ENCODE data around the gene MTERF2. TPM values are rescaled to one million over a fixed set of nuclear protein-coding genes. Genes with fewer than 3 reads are reported as not detected.
"Not testable (repeated sequence)": the region's sequence is repeated elsewhere in the genome, so short reads cannot be mapped to it uniquely, and the experiment has no call there.

MTERF2 gene
- total RNA-seq, 1 donor: 5.2 TPM

DNA sequence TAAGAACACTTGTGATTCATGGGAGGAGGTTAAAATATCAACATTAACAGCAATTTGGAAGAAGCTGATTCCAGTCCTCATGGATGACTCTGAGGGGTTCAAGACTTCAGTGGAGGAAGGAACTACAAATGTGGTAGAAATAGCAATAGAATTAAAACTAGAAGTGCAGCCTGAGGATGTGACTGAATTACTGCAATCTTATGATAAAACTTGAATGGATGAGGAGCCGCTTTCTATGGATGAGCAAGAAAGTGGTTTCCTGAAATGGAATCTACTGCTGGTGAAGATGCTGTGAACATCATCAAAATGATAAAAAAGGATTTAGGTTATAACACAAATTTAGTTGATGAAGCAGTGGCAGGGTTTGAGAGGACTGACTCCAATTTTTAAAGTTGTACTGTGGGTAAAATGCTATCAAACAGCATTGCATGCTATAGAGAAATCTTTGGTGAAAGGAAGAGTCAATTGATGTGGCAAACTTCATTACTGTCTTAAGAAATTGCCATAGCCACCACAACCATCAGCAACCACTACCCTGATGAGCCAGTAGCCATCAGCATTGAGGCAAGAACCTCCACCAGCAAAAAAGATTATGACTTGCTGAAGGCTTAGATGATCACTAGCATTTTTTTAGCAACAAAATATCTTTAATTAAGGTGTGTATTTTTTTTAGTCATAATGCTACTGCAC is 25.9 kb upstream of the MTERF2 start:
- TF ChIP-seq, protein P1, sequence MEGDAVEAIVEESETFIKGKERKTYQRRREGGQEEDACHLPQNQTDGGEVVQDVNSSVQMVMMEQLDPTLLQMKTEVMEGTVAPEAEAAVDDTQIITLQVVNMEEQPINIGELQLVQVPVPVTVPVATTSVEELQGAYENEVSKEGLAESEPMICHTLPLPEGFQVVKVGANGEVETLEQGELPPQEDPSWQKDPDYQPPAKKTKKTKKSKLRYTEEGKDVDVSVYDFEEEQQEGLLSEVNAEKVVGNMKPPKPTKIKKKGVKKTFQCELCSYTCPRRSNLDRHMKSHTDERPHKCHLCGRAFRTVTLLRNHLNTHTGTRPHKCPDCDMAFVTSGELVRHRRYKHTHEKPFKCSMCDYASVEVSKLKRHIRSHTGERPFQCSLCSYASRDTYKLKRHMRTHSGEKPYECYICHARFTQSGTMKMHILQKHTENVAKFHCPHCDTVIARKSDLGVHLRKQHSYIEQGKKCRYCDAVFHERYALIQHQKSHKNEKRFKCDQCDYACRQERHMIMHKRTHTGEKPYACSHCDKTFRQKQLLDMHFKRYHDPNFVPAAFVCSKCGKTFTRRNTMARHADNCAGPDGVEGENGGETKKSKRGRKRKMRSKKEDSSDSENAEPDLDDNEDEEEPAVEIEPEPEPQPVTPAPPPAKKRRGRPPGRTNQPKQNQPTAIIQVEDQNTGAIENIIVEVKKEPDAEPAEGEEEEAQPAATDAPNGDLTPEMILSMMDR (IDR thresholded peaks at IDR 0.05; ENCODE audit: insufficient read depth, low read length): no peak
- H3K4me3 ChIP-seq (ENCODE audit: low read depth, low read length): no peak overlapping the region
- no peak for DNase-seq (ENCODE audit: low read depth)

DNA sequence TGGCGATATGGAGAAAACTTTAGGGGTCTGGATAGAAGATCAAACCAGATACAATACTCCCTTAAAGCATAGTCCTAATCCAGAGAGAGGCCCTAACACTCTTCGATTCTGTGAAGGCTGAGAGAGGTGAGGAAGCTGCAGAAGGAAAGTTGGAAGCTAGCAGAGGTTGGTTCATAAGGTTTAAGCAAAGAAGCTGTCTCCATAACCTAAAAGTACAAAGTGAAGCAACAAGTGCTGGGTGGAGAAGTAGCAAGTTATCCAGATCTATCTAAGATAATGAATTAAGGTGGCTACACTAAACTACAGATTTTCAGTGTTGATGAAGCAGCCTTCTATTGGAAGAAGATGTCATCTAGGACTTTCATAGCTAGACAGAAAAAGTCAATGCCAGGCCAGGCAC is 24.6 kb upstream of the MTERF2 start:
- H3K4me3 ChIP-seq (ENCODE audit: low read depth, low read length): no peak overlapping the region
- TF ChIP-seq, protein P1 (IDR thresholded peaks at IDR 0.05; ENCODE audit: insufficient read depth, low read length): no peak
- no peak for DNase-seq (ENCODE audit: low read depth)

GRCh38 chr12:107007411-107007810 is 20.5 kb upstream of the MTERF2 start:
- no peak for DNase-seq (ENCODE audit: low read depth)
- TF ChIP-seq, protein P1 (IDR thresholded peaks at IDR 0.05; ENCODE audit: insufficient read depth, low read length): no peak
- H3K4me3 ChIP-seq (ENCODE audit: low read depth, low read length): no peak overlapping the region

DNA sequence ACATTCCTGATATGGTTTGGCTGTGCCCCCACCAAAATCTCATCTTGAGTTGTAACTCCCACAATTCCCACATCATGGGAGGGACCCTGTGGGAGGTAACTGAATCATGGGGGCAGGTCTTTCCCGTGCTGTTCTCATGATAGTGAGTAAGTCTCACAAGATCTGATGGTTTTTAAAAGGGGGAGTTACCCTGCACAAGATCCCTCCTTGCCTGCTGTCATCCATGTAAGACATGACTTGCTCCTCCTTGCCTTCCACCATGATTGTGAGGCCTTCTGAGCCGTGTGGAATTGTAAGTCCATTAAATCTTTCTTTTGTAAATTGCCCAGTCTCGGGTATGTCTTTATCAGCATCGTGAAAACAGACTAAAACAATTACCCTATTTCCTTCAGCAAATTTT is 15.7 kb upstream of the MTERF2 start:
- not testable (repeated sequence) for H3K4me3 ChIP-seq (ENCODE audit: low read depth, low read length); DNase-seq (ENCODE audit: low read depth)

GRCh38 chr12:106999446-106999845 is 12.5 kb upstream of the MTERF2 start:
- peak; percentile 82 for DNase-seq (ENCODE audit: low read depth)

GRCh38 chr12:106997916-106998315 is 11.0 kb upstream of the MTERF2 start:
- no peak for DNase-seq (ENCODE audit: low read depth)
- no peak overlapping the region for H3K4me3 ChIP-seq (ENCODE audit: low read depth, low read length)
- TF ChIP-seq, protein P1 (IDR thresholded peaks at IDR 0.05; ENCODE audit: insufficient read depth, low read length): no peak

More at GRCh38 chr12:106999446-106999845, 12.5 kb upstream of the MTERF2 start:
- H3K4me3 ChIP-seq (ENCODE audit: low read depth, low read length): no peak overlapping the region
- TF ChIP-seq, protein P1 (IDR thresholded peaks at IDR 0.05; ENCODE audit: insufficient read depth, low read length): no peak

DNA sequence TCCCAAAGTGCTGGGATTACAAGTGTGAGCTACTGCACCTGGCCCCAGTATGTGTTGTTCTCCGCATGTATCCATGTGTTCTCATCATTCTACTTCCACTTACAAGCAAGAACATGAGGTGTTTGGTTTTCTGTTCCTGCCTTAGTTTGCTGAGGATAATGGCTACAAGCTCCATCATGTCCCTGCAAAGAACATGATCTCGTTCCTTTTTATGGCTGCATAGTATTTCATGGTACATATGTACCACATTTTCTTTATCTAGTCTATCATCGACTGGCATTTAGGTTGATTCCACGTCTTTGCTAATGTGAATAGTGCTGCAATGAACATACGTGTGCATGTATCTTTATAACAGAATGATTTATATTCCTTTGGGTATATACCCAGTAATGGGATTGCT is 9.2 kb upstream of the MTERF2 start:
- DNase-seq (ENCODE audit: low read depth); H3K4me3 ChIP-seq (ENCODE audit: low read depth, low read length): not testable (repeated sequence)

- no peak overlapping the region for H3K4me3 ChIP-seq (ENCODE audit: low read depth, low read length)
- peak; percentile 76 for DNase-seq (ENCODE audit: low read depth)
- TF ChIP-seq, protein P1 (IDR thresholded peaks at IDR 0.05; ENCODE audit: insufficient read depth, low read length): no peak
These were observed 7.8 kb upstream of the MTERF2 start for GRCh38 chr12:106994579-106995220.

All from fibroblast of the aortic adventitia (primary cell).